Trophoblast cell (in vitro differentiated cells and primary cell): Measurements from ENCODE around the gene UNC13A.
"Not testable (repeated sequence)": the region's sequence is repeated elsewhere in the genome, so short reads cannot be mapped to it uniquely, and the experiment has no call there.

ENCODE experiments used
- DNase-seq, 2 donors: peaks; one replicate each; pipeline ENCODE4 v3.0.0-alpha.2; 2016
- H2AFZ ChIP-seq: 2 replicates; pipeline ENCODE4 v1.6.1; 2013; ENCODE audit warnings: low read length, moderate library complexity, mild to moderate bottlenecking; ENCODE audit not compliant: insufficient read depth, poor library complexity
- H2AK5ac ChIP-seq: 2 replicates; pipeline ENCODE4 v1.6.1; 2013; ENCODE audit warnings: mild to moderate bottlenecking, low read length
- H2BK120ac ChIP-seq: 2 replicates; pipeline ENCODE4 v1.6.1; 2013; ENCODE audit warnings: low read length, mild to moderate bottlenecking, moderate library complexity; ENCODE audit not compliant: insufficient read depth, poor library complexity
- H2BK12ac ChIP-seq: 2 replicates; pipeline ENCODE4 v1.6.1; 2013; ENCODE audit warnings: mild to moderate bottlenecking, low read length, moderate library complexity
- H2BK5ac ChIP-seq: 2 replicates; pipeline ENCODE4 v1.6.1; 2013; ENCODE audit warnings: low read length, low read depth, moderate library complexity, mild to moderate bottlenecking; ENCODE audit not compliant: poor library complexity
- H3K14ac ChIP-seq: 2 replicates; pipeline ENCODE4 v1.6.1; 2013; ENCODE audit warnings: mild to moderate bottlenecking, low read length
- H3K18ac ChIP-seq: 2 replicates; pipeline ENCODE4 v1.6.1; 2013; ENCODE audit warnings: mild to moderate bottlenecking, low read length
- H3K23ac ChIP-seq: 2 replicates; pipeline ENCODE4 v1.6.1; 2013; ENCODE audit warnings: low read length
- H3K27ac ChIP-seq: 2 replicates; pipeline ENCODE4 v1.5.1; 2013; ENCODE audit warnings: low read depth, mild to moderate bottlenecking, inconsistent platforms, low read length, moderate library complexity
- H3K27me3 ChIP-seq: 2 replicates; pipeline ENCODE4 v1.6.1; 2013; ENCODE audit warnings: inconsistent platforms, mild to moderate bottlenecking, low read length, moderate library complexity; ENCODE audit not compliant: insufficient read depth
- H3K36me3 ChIP-seq, 2 experiments: 1 replicate in 1 of 2; 2 replicates in 1 of 2; pipeline ENCODE4 v1.6.1; 2013; ENCODE audit warnings: low read length in 2 of 2, mild to moderate bottlenecking in 2 of 2, moderate library complexity in 1 of 2; ENCODE audit not compliant: insufficient read depth in 2 of 2, control insufficient read depth in 1 of 2
- H3K4ac ChIP-seq: 2 replicates; pipeline ENCODE4 v1.6.1; 2013; ENCODE audit warnings: low read depth, mild to moderate bottlenecking, low read length, moderate library complexity
- H3K4me1 ChIP-seq, 2 experiments: 1 replicate in 1 of 2; 2 replicates in 1 of 2; pipeline ENCODE4 v1.6.1; 2013; ENCODE audit warnings: low read length in 2 of 2, mild to moderate bottlenecking in 2 of 2, moderate library complexity in 1 of 2; ENCODE audit not compliant: insufficient read depth in 2 of 2, control insufficient read depth in 1 of 2
- H3K4me2 ChIP-seq: 2 replicates; pipeline ENCODE4 v1.6.1; 2013; ENCODE audit warnings: inconsistent platforms, mild to moderate bottlenecking, low read length, moderate library complexity
- H3K4me3 ChIP-seq: 2 replicates; pipeline ENCODE4 v1.5.1; 2013; ENCODE audit warnings: mild to moderate bottlenecking, low read depth, low read length, inconsistent platforms
- H3K79me1 ChIP-seq: one replicate; pipeline ENCODE4 v1.6.1; 2013; ENCODE audit warnings: low read length
- H3K79me2 ChIP-seq: 2 replicates; pipeline ENCODE4 v1.6.1; 2013; ENCODE audit warnings: low read length, mild to moderate bottlenecking; ENCODE audit not compliant: control insufficient read depth, insufficient read depth, poor library complexity
- H3K9ac ChIP-seq: 2 replicates; pipeline ENCODE4 v1.6.1; 2013; ENCODE audit warnings: mild to moderate bottlenecking, low read length
- H3K9me3 ChIP-seq: 2 replicates; pipeline ENCODE4 v1.6.1; 2013; ENCODE audit warnings: low read depth, mild to moderate bottlenecking, control low read depth, inconsistent platforms, low read length; ENCODE audit not compliant: insufficient read depth
- H4K12ac ChIP-seq: 2 replicates; pipeline ENCODE4 v1.6.1; 2013; ENCODE audit warnings: low read depth, mild to moderate bottlenecking, low read length, moderate library complexity
- H4K8ac ChIP-seq: 2 replicates; pipeline ENCODE4 v1.6.1; 2013; ENCODE audit warnings: low read depth, mild to moderate bottlenecking, low read length, moderate library complexity
- H4K91ac ChIP-seq: one replicate; pipeline ENCODE4 v1.6.1; 2013; ENCODE audit warnings: low read depth, mild to moderate bottlenecking, low read length, moderate library complexity
- WGBS: extraction: QIAGEN DNeasy Blood & Tissue Kit; methylation state at CpG from one replicate; pipeline ENCODE4 v1.1.7; 2013; ENCODE audit warnings: missing lambda C conversion rate; ENCODE audit not compliant: insufficient read length, insufficient coverage; ENCODE audit errors: extremely low coverage; 5-methylcytosine and 5-hydroxymethylcytosine counted together

UNC13A gene

DNA sequence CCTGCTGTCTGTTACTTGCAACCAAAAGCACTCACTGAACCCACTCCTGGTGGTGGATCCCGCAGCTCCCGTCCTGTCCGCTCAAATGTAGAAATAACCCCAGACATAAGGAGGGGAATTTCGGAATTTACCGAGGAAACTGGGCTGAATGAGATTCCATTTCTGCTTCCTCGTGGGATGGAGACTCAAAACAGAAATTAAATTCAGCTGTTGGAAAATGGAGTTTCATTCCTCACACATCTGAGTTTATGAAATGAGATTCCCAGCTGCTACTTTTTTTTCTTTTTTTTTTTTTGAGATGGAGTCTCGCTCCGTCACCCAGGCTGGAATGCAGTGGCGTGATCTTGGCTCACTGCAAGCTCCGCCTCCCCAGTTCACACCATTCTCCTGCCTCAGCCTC, 88.4 kb downstream of the UNC13A start:
- no peak overlapping the region for H3K27ac ChIP-seq
- no peak overlapping the region for H3K9ac ChIP-seq
- no peak overlapping the region for H2AK5ac ChIP-seq
- H4K12ac ChIP-seq, result no peak overlapping the region
- H3K14ac ChIP-seq, result no peak overlapping the region
- H2BK12ac ChIP-seq, result no peak overlapping the region
- no peak overlapping the region for H3K18ac ChIP-seq
- no peak for DNase-seq
- H2BK5ac ChIP-seq, result no peak overlapping the region
- no peak overlapping the region for H2BK120ac ChIP-seq
- no peaks in the 10 kb centered on the region for H3K4me1 ChIP-seq
- H3K4ac ChIP-seq, result no peak overlapping the region
- H2AFZ ChIP-seq, result no peak overlapping the region
- H3K23ac ChIP-seq, result no peak overlapping the region
- no peaks in the 10 kb centered on the region for H3K27me3 ChIP-seq
- WGBS, result no CpG with 5 or more reads among the region's 10 CpGs
- H4K91ac ChIP-seq, result no peak overlapping the region
- H3K4me2 ChIP-seq, result no peak overlapping the region
- no peaks in the 10 kb centered on the region for H3K36me3 ChIP-seq
- H3K79me1 ChIP-seq, result no peaks in the 10 kb centered on the region
- no peaks in the 10 kb centered on the region for H3K9me3 ChIP-seq
- no peak overlapping the region for H3K4me3 ChIP-seq
- H4K8ac ChIP-seq, result no peak overlapping the region
- no peaks in the 10 kb centered on the region for H3K79me2 ChIP-seq

DNA sequence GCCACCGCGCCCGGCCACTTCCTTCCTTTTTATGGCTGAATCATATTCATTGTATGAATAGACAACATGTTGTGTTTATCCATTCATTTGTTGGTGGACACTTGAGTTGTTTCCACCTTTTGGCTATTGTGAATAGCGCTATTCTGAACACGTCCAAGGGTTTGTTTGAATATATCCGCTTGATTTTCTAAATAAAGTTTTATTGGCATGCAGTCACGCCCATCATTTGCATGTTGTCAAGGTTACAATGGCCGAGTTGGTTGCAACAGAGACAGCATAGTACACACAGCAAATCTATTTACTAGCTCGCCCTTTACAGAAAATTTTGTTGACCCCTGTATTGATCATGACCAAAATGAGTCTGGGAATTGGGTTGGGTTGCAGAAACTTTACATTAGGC, 89.2 kb downstream of the UNC13A start:
- Histone ChIP-seq H2AK5ac (no peak overlapping the region), H3K9ac (no peak overlapping the region), H2BK12ac (no peak overlapping the region), H3K27me3 (no peaks in the 10 kb centered on the region), H3K4me1 (no peaks in the 10 kb centered on the region), H2BK5ac (no peak overlapping the region), H2BK120ac (no peak overlapping the region), H3K9me3 (no peaks in the 10 kb centered on the region), H3K27ac (no peak overlapping the region), H3K14ac (no peak overlapping the region), H3K79me2 (no peaks in the 10 kb centered on the region), H3K18ac (no peak overlapping the region), H2AFZ (no peak overlapping the region), H4K12ac (no peak overlapping the region), H3K4me2 (no peak overlapping the region), H3K23ac (no peak overlapping the region), H3K36me3 (no peaks in the 10 kb centered on the region), H3K79me1 (no peaks in the 10 kb centered on the region), H3K4ac (no peak overlapping the region), H3K4me3 (no peak overlapping the region), H4K91ac (no peak overlapping the region), H4K8ac (no peak overlapping the region)
- no peak for DNase-seq
- WGBS, result no CpG with 5 or more reads among the region's 9 CpGs

DNA sequence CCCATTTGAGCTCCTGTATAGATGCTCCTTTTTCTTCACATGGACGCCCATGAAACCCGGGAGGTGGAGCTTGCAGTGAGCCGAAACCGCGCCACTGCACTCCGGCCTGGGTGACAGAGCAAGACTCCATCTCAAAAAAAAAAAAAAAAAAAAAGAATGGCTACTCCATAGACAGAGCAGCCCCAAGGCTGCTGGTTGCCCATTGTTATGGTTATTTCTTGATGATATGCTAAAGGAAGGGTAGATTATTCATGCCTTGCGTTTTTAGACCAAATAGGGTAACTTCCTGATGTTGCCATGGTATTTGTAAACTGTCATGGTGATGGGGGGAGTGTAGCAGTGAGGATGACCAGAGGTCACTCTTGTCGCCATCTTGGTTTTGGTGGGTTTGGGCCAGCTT, 90.1 kb downstream of the UNC13A start:
- not testable (repeated sequence) for H3K27me3 ChIP-seq, H4K91ac ChIP-seq, DNase-seq, H4K12ac ChIP-seq, H3K79me2 ChIP-seq, H2BK120ac ChIP-seq, H3K9ac ChIP-seq, H3K4me1 ChIP-seq, H2BK12ac ChIP-seq, H3K36me3 ChIP-seq, H3K4ac ChIP-seq, H3K14ac ChIP-seq, H3K23ac ChIP-seq, H4K8ac ChIP-seq, H2AFZ ChIP-seq, H3K4me2 ChIP-seq, H3K4me3 ChIP-seq, H3K18ac ChIP-seq, H2AK5ac ChIP-seq, H2BK5ac ChIP-seq, H3K9me3 ChIP-seq, H3K79me1 ChIP-seq, H3K27ac ChIP-seq
- WGBS, result no CpG with 5 or more reads among the region's 8 CpGs

DNA sequence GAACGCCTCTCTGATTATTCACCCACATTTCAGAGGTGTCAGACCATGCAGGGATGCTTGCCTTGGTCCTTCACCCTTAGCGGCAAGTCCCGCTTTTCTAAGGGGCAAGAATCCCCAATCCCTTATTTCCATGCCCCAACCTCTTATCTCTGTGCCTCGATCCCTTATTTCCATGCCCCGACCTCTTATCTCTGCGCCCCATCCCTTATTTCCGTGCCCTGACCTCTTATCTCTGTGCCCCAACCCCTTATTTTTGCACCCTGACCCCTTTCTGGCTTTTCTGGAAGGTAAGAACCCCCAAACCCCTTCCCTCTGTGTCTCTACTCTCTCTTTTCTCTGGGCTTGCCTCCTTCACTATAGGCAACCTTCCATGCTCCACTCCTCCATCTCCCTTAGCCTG, 93.9 kb downstream of the UNC13A start:
- not testable (repeated sequence) for H3K79me1 ChIP-seq, H3K14ac ChIP-seq, H2BK12ac ChIP-seq, H2BK5ac ChIP-seq, H3K27ac ChIP-seq, H3K36me3 ChIP-seq, H2BK120ac ChIP-seq, H3K79me2 ChIP-seq, H3K4me2 ChIP-seq, H3K9ac ChIP-seq, H3K4ac ChIP-seq, H2AFZ ChIP-seq, H3K4me3 ChIP-seq, H3K4me1 ChIP-seq, H4K12ac ChIP-seq, DNase-seq, H3K27me3 ChIP-seq, H3K9me3 ChIP-seq, H3K23ac ChIP-seq, H4K91ac ChIP-seq, H4K8ac ChIP-seq, H3K18ac ChIP-seq, H2AK5ac ChIP-seq
- WGBS, result no CpG with 5 or more reads among the region's 7 CpGs
